Left colon (tissue), 2 donors: ENCODE measurements around the gene LRRK1. TPM values are rescaled to one million over a fixed set of nuclear protein-coding genes. Genes with fewer than 3 reads are reported as not detected.

Experiments
- ATAC-seq: fragments of 200-7000 bp; cut with Tn5 transposase; one replicate; pipeline ENCODE4 v1.9.1; 2020; ENCODE audit warnings: mild to moderate bottlenecking, moderate library complexity
- DNase-seq, 2 donors: peaks; one replicate each; pipeline ENCODE4 v3.0.0-alpha.2; 2020
- intact Hi-C, 2 donors: fragments of 100-400 bp; cut with DNase I in 1 of 2; cut with micrococcal nuclease in 1 of 2; formaldehyde crosslinking; loops; one replicate each; pipeline versions ENCODE4 v1.11.2 to v1.14.0; 2022; cut with DNase I, micrococcal nuclease
- total RNA-seq, 2 donors: library from RNA; stranded (reverse); fragmentation: NEBNext Ultra II Directional; extraction: Animal tissue kit (Norgen Biotek cat#: 25700); gene quantifications; one replicate each; pipeline ENCODE4 v1.2.1, GENCODE V29; 2021
- donor health status: DM: no; HTN: no; CAD: no.
- donor health status: DM: yes; HTN: yes; CAD: no.

The LRRK1 gene
- total RNA-seq, 2 donors from 2014 or later, result 46.6 to 52.7 TPM

GRCh38 chr15:100902436-100903167 is 16.6 kb upstream of the LRRK1 start:
- ATAC-seq (peak; percentile 91), DNase-seq (peak; percentile 80 to 88)
- intact Hi-C loops, result no loop called here

- intact Hi-C loops, result no loop called here
- ATAC-seq, result no peak
- DNase-seq, result no peak
Observed at GRCh38 chr15:100903168-100903554, 16.0 kb upstream of the LRRK1 start.

DNA sequence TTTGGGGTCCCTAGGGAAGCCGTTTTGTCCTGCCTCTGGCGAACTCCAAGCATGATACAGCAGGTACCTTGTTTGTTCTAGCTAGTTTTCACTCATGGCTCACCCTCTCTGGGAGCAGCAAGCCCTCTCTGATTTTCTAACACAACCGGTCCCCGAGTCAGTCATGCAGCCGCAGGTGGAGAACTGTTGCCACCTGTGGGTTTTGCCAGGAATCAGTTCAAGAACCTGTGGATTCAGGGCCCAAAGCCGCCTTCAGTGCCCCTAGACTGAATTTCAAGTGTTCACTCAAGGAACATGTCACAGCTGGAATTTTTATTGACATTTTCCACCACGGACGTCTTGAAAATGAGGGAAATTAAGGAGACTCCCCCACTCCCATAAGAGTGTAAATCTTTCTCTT is 13.3 kb upstream of the LRRK1 start:
- intact Hi-C loops, result no loop called here
- DNase-seq (no peak), ATAC-seq (no peak)

DNA sequence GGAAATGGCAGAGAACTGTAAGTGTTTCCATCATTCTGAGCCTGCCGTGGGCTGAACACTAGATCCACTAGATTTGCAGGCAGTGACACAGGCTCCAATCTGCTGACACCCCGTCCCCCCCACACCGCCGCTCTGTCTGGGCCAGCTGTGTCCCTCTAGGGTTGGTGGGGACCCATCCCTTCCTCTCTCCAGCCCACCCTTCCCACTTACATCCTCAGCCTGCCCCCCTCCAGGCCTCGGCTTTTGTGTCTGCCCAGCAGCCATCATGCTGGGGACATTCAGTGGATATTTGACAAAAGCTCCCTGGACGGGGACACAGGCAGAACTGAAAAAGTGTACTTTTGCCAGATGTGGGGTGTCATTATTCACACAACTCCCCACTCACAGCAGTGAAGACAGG is 10.7 kb upstream of the LRRK1 start:
- DNase-seq (no peak), ATAC-seq (no peak)
- intact Hi-C loops, result no loop called here

GRCh38 chr15:100909565-100909964 is 9.6 kb upstream of the LRRK1 start:
- no peak for ATAC-seq
- intact Hi-C loops, result no loop called here
- no peak for DNase-seq

GRCh38 chr15:100909989-100910955 is 8.9 kb upstream of the LRRK1 start:
- intact Hi-C loops, result loop anchor here in 1 of 2 donors (10.0 kb wide), 1 partner anchor 95 kb away; no protein-coding TSS in a partner anchor
- DNase-seq, result no peak

DNA sequence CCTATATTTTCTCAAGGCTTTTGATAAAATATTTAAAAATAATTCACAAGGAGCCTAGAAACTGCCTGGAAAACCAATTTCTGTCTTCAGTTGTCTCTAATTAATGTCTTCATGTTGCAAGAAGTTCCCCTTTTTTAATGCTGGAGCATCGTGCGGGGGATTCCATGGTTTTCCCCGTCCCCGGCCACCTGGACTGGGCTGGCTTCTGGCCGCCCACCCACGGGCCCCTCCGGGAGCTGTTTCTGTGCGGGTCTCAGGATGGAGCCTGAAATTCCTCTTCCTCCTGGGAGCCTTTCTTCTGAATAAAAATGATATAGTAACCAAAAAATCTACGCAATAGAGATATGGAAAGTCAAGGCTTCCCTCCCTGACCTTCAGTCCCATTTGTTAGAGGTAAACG is 8.1 kb upstream of the LRRK1 start:
- intact Hi-C loops, result loop anchor here in 1 of 2 donors (10.0 kb wide), 1 partner anchor 94 kb away; no protein-coding TSS in a partner anchor
- DNase-seq (no peak), ATAC-seq (no peak)

More at GRCh38 chr15:100909989-100910955, 8.9 kb upstream of the LRRK1 start:
- ATAC-seq, result no peak

DNA sequence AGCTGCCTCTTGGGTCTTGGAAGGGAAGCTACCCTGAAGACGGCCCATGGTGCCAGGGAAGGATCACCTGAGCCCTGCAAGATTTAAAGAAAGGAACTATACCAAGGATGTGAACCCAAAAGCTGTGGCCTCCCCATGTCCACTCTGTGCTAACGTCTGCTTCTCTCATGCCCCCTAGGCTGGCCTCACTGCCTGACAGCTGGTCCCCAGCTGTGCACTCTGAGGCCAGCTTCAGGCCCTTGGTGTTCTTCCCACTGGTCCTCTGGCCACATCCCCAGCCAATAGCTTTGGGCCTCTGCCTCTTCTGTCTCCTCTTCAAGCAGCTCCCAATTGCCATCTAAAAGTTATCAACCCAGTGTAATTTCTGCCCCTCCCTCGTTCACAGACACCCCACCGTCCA is 5.2 kb upstream of the LRRK1 start:
- DNase-seq, result no peak
- intact Hi-C loops, result loop anchor here in 1 of 2 donors (10.0 kb wide), 1 partner anchor 91 kb away; no protein-coding TSS in a partner anchor
- ATAC-seq, result no peak

GRCh38 chr15:100914876-100915275 is 4.3 kb upstream of the LRRK1 start:
- DNase-seq (no peak), ATAC-seq (no peak)
- intact Hi-C loops, result loop anchor here (5.0 to 10.0 kb wide), 2 partner anchors 87 to 90 kb away; no protein-coding TSS in a partner anchor

GRCh38 chr15:100918034-100918689 is 995 bp upstream of the LRRK1 start:
- ATAC-seq (peak; percentile 89), DNase-seq (peak; percentile 87 to 88)
- intact Hi-C loops, result loop anchor here (5.0 to 10.0 kb wide), 2 partner anchors 84 to 87 kb away; no protein-coding TSS in a partner anchor

GRCh38 chr15:100919481-100920405 is 586 bp downstream of the LRRK1 start:
- intact Hi-C loops, result loop anchor here (5.0 to 10.0 kb wide), 2 partner anchors 83 to 85 kb away; no protein-coding TSS in a partner anchor
- ATAC-seq (peak; percentile 27), DNase-seq (peak in 1 of 2 donors; percentile 62)

DNA sequence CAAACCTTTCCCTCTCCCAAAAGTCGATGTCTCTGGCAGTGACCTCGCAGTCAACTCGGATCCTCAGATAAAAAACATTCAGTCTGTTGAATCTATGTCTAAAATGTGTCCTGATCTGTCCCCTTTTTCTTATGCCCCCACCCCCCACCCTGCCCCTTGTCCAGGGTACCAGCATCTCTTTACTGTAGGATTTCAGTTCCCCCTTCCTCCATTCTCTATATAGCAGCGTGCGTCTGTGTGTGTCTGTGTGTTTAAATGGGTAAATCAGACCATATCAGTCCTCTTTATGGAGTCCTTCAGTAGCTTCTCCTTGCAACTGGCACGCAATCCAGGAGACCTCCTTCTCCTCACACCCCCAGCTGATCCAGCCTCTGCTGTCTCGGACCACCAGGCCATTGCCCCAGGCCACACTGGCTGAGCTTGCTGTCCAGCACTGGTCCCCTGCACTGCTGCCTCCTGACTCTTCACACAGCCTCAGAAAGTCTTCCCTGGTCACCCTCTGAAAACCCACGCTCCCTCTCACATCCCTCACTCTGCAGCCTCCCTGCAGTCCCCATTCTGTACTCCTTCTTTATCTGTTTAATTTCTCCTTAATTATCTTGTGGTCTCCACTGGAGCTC is 1.5 kb downstream of the LRRK1 start:
- ATAC-seq (no peak), DNase-seq (no peak)
- intact Hi-C loops, result no loop called here

GRCh38 chr15:100922192-100923040 is 3.3 kb downstream of the LRRK1 start:
- DNase-seq (no peak), ATAC-seq (no peak)
- intact Hi-C loops, result no loop called here

DNA sequence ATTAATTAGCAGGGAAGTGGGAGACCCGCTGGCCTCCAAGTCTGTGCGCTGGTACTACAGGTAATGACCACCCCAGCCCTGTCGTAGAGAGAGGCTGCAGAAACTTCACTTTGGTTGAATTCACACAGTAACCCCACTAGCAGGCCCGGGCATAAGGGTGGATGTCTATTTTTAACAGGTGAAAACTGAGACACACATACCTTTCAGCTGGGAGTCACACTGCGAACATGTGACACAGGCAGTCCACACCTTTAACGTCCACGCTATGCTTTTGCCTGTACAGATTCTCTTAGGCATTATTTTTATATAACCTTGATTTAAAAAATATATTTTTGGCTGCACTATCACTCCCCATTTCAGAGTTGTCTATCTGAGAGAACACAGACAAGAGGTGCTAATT is 3.9 kb downstream of the LRRK1 start:
- DNase-seq (no peak), ATAC-seq (no peak)
- intact Hi-C loops, result no loop called here

- DNase-seq, result no peak
- ATAC-seq, result no peak
- intact Hi-C loops, result no loop called here
Observed at GRCh38 chr15:100923902-100924301, 4.7 kb downstream of the LRRK1 start.

- DNase-seq (no peak), ATAC-seq (no peak)
- intact Hi-C loops, result no loop called here
Observed at GRCh38 chr15:100924436-100924835, 5.3 kb downstream of the LRRK1 start.

DNA sequence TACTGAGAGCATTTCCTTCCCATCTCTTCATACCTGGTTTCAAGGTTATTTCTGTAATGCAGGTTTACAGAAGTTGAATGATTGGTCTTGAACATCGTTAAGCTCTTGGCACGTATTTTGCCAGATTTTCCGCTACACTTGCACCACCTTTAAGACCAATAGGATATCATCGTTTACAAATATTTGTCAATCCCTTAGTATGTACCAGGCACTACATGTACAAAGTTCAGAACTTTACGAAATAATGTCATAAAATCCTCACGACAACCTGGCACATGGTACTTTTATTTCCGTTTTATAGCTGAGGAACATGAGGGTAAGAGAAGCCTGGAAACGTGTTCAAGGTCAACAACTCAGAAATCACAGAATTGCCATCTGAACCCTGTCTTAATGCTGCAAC is 6.3 kb downstream of the LRRK1 start:
- ATAC-seq (peak; percentile 92), DNase-seq (no peak)
- intact Hi-C loops, result no loop called here
